ENCODE measurements around the gene BAZ1B. TPM values are rescaled to one million over a fixed set of nuclear protein-coding genes. Genes with fewer than 3 reads are reported as not detected.
A peak's percentile ranks its signal among the peaks of the same experiment; 100 is the strongest.

BAZ1B gene
- total RNA-seq, 2 experiments from 2014 or later, result 82.3 to 83.8 TPM

- DNase-seq, result peak; percentile 61
Measured at GRCh38 chr7:73519867-73520672, 2.0 kb downstream of the BAZ1B start.

GRCh38 chr7:73518470-73518869 lies 3.6 kb downstream of the BAZ1B start:
- Mint-ChIP-seq H3K9me3 (no peaks in the 10 kb centered on the region), H3K4me1 (ENCODE audit: low read depth) (peaks cover 46% of the 10 kb centered on the region), H3K36me3 (peaks cover 50% of the 10 kb centered on the region), H3K27me3 (no peaks in the 10 kb centered on the region), H3K4me3 (peak overlapping the region; percentile 90), H3K27ac (peak overlapping the region; percentile 52)
- ChIA-PET CTCF (interaction anchor here (0.9 to 1.9 kb wide), 3 partner anchors 32 to 216 kb away, joined by 4 to 6 read pairs (median 4); no protein-coding TSS in a partner anchor), POLR2A (interaction anchor here (0.8 kb wide), 1 partner anchor 39 kb away, joined by 3 read pairs; the partner anchor contains the start of gene BCL7B)
- intact Hi-C loops (cut with micrococcal nuclease), result no loop called here
- no peak for DNase-seq

More at GRCh38 chr7:73519867-73520672, 2.0 kb downstream of the BAZ1B start:
- intact Hi-C loops (cut with micrococcal nuclease), result loop anchor here (10.0 kb wide), 1 partner anchor 165 kb away; the partner anchor contains the start of genes BUD23 and DNAJC30
- H3K4me3 Mint-ChIP-seq, result peak overlapping the region; percentile 90
- H3K27me3 Mint-ChIP-seq, result no peaks in the 10 kb centered on the region
- H3K4me1 Mint-ChIP-seq (ENCODE audit: low read depth), result peaks cover 44% of the 10 kb centered on the region
- POLR2A ChIA-PET, result interaction anchor here (1.1 to 3.7 kb wide), 4 partner anchors 37 to 58 kb away, joined by 3 to 32 read pairs (median 18); partner anchors contain the start of genes BCL7B and TBL2
- H3K36me3 Mint-ChIP-seq, result peaks cover 43% of the 10 kb centered on the region
- peak overlapping the region; percentile 96 for H3K27ac Mint-ChIP-seq
- CTCF ChIA-PET, result interaction anchor here (0.6 to 1.8 kb wide), 5 partner anchors 15 to 88 kb away, joined by 3 to 8 read pairs (median 3); no protein-coding TSS in a partner anchor
- no peaks in the 10 kb centered on the region for H3K9me3 Mint-ChIP-seq

GRCh38 chr7:73517241-73517995 lies 4.7 kb downstream of the BAZ1B start:
- ChIA-PET CTCF (interaction anchor here (1.8 to 1.9 kb wide), 2 partner anchors 31 to 217 kb away, joined by 4 to 6 read pairs; no protein-coding TSS in a partner anchor), POLR2A (no interaction called here)
- no peak overlapping the region for H3K27ac Mint-ChIP-seq
- H3K27me3 Mint-ChIP-seq, result no peaks in the 10 kb centered on the region
- H3K4me3 Mint-ChIP-seq, result no peak overlapping the region
- intact Hi-C loops (cut with micrococcal nuclease), result no loop called here
- DNase-seq, result no peak
- no peaks in the 10 kb centered on the region for H3K9me3 Mint-ChIP-seq
- peaks cover 49% of the 10 kb centered on the region for H3K4me1 Mint-ChIP-seq (ENCODE audit: low read depth)
- H3K36me3 Mint-ChIP-seq, result peaks cover 58% of the 10 kb centered on the region

GRCh38 chr7:73515178-73515577 lies 6.9 kb downstream of the BAZ1B start:
- H3K27me3 Mint-ChIP-seq, result no peaks in the 10 kb centered on the region
- no peaks in the 10 kb centered on the region for H3K9me3 Mint-ChIP-seq
- peaks cover 47% of the 10 kb centered on the region for H3K4me1 Mint-ChIP-seq (ENCODE audit: low read depth)
- peaks cover 54% of the 10 kb centered on the region for H3K36me3 Mint-ChIP-seq
- no peak overlapping the region for H3K4me3 Mint-ChIP-seq
- DNase-seq, result no peak
- intact Hi-C loops (cut with micrococcal nuclease), result no loop called here
- no peak overlapping the region for H3K27ac Mint-ChIP-seq
- CTCF ChIA-PET, result interaction anchor here (0.7 kb wide), 1 partner anchor 39 kb away, joined by 3 read pairs; no protein-coding TSS in a partner anchor
- POLR2A ChIA-PET, result interaction anchor here (0.6 kb wide), 1 partner anchor 39 kb away, joined by 3 read pairs; no protein-coding TSS in a partner anchor

GRCh38 chr7:73512018-73512780 lies 9.9 kb downstream of the BAZ1B start:
- Mint-ChIP-seq H3K27me3 (no peaks in the 10 kb centered on the region), H3K27ac (no peak overlapping the region), H3K4me1 (ENCODE audit: low read depth) (peaks cover 24% of the 10 kb centered on the region), H3K9me3 (no peaks in the 10 kb centered on the region), H3K36me3 (peaks cover 46% of the 10 kb centered on the region), H3K4me3 (no peak overlapping the region)
- POLR2A ChIA-PET, result no interaction called here
- intact Hi-C loops (cut with micrococcal nuclease), result no loop called here
- no peak for DNase-seq
- CTCF ChIA-PET, result interaction anchor here (1.4 kb wide), 1 partner anchor 10 kb away, joined by 5 read pairs; the partner anchor contains the start of gene BAZ1B

GRCh38 chr7:73509463-73509862 lies 12.6 kb downstream of the BAZ1B start:
- Mint-ChIP-seq H3K4me3 (no peak overlapping the region), H3K27ac (no peak overlapping the region), H3K27me3 (no peaks in the 10 kb centered on the region), H3K9me3 (no peaks in the 10 kb centered on the region), H3K36me3 (peaks cover 48% of the 10 kb centered on the region), H3K4me1 (ENCODE audit: low read depth) (peaks cover 13% of the 10 kb centered on the region)
- ChIA-PET POLR2A (no interaction called here), CTCF (no interaction called here)
- no peak for DNase-seq
- intact Hi-C loops (cut with micrococcal nuclease), result no loop called here

GRCh38 chr7:73507556-73507955 lies 14.5 kb downstream of the BAZ1B start:
- no peak overlapping the region for H3K4me3 Mint-ChIP-seq
- H3K4me1 Mint-ChIP-seq (ENCODE audit: low read depth), result peaks cover 2% of the 10 kb centered on the region
- ChIA-PET POLR2A (no interaction called here), CTCF (interaction anchor here (0.6 kb wide), 1 partner anchor 51 kb away, joined by 3 read pairs; no protein-coding TSS in a partner anchor)
- no peak for DNase-seq
- H3K27me3 Mint-ChIP-seq, result no peaks in the 10 kb centered on the region
- intact Hi-C loops (cut with micrococcal nuclease), result no loop called here
- peaks cover 50% of the 10 kb centered on the region for H3K36me3 Mint-ChIP-seq
- no peak overlapping the region for H3K27ac Mint-ChIP-seq
- H3K9me3 Mint-ChIP-seq, result no peaks in the 10 kb centered on the region

- intact Hi-C loops (cut with micrococcal nuclease), result no loop called here
- CTCF ChIA-PET, result interaction anchor here (0.5 to 2.0 kb wide), 3 partner anchors 15 to 53 kb away, joined by 3 to 4 read pairs (median 3); no protein-coding TSS in a partner anchor
- no peak overlapping the region for H3K4me3 Mint-ChIP-seq
- no peak overlapping the region for H3K27ac Mint-ChIP-seq
- no peaks in the 10 kb centered on the region for H3K4me1 Mint-ChIP-seq (ENCODE audit: low read depth)
- H3K9me3 Mint-ChIP-seq, result no peaks in the 10 kb centered on the region
- POLR2A ChIA-PET, result no interaction called here
- peaks cover 52% of the 10 kb centered on the region for H3K36me3 Mint-ChIP-seq
- no peaks in the 10 kb centered on the region for H3K27me3 Mint-ChIP-seq
- no peak for DNase-seq
Measured at GRCh38 chr7:73504920-73505319, 17.2 kb downstream of the BAZ1B start.

- ChIA-PET CTCF (no interaction called here), POLR2A (no interaction called here)
- intact Hi-C loops (cut with micrococcal nuclease), result no loop called here
- Mint-ChIP-seq H3K4me1 (ENCODE audit: low read depth) (no peaks in the 10 kb centered on the region), H3K9me3 (no peaks in the 10 kb centered on the region), H3K27ac (no peak overlapping the region), H3K36me3 (peaks cover 54% of the 10 kb centered on the region), H3K4me3 (no peak overlapping the region), H3K27me3 (no peaks in the 10 kb centered on the region)
- no peak for DNase-seq
Measured at GRCh38 chr7:73504017-73504416, 18.1 kb downstream of the BAZ1B start.

GRCh38 chr7:73503229-73503628 lies 18.9 kb downstream of the BAZ1B start:
- H3K4me3 Mint-ChIP-seq, result no peak overlapping the region
- H3K4me1 Mint-ChIP-seq (ENCODE audit: low read depth), result no peaks in the 10 kb centered on the region
- DNase-seq, result no peak
- no peak overlapping the region for H3K27ac Mint-ChIP-seq
- H3K9me3 Mint-ChIP-seq, result no peaks in the 10 kb centered on the region
- peaks cover 54% of the 10 kb centered on the region for H3K36me3 Mint-ChIP-seq
- POLR2A ChIA-PET, result no interaction called here
- CTCF ChIA-PET, result no interaction called here
- H3K27me3 Mint-ChIP-seq, result no peaks in the 10 kb centered on the region
- intact Hi-C loops (cut with micrococcal nuclease), result no loop called here

- Mint-ChIP-seq H3K27ac (no peak overlapping the region), H3K27me3 (no peaks in the 10 kb centered on the region), H3K36me3 (peaks cover 67% of the 10 kb centered on the region), H3K4me1 (ENCODE audit: low read depth) (peaks cover 6% of the 10 kb centered on the region), H3K4me3 (no peak overlapping the region), H3K9me3 (no peaks in the 10 kb centered on the region)
- intact Hi-C loops (cut with micrococcal nuclease), result no loop called here
- POLR2A ChIA-PET, result no interaction called here
- CTCF ChIA-PET, result no interaction called here
- DNase-seq, result no peak
Measured at GRCh38 chr7:73496626-73497025, 25.5 kb downstream of the BAZ1B start.

All from activated CD4-positive, alpha-beta memory T cell treated with anti-CD3 and anti-CD28 coated beads for 36 hours (primary cell).